ENCODE data around the gene MLLT10.
A peak's percentile ranks its signal among the peaks of the same experiment; 100 is the strongest.

MLLT10 gene

DNA sequence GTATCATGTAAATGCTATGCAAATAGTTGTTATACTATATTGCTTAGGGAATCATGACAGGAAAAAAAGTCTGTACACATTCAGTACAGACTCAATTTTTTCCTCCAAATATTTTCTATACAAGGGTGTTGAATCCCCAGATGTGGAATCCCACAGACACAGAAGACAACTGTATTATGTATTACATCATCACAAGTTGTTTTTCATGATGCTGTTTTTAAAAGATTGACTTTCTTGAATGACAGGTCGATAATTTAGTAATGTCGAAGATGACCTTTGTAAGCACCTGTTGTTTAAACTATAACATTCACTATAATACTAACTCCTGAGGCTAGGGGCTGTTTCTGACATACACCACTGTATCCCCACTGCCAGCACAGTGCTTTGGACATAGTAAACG lies 143.5 kb downstream of the MLLT10 start:
- FAIRE-seq (peak; percentile 81), DNase-seq (ENCODE audit: insufficient read length, low spot score) (no peak)
- TF ChIP-seq, protein P1, sequence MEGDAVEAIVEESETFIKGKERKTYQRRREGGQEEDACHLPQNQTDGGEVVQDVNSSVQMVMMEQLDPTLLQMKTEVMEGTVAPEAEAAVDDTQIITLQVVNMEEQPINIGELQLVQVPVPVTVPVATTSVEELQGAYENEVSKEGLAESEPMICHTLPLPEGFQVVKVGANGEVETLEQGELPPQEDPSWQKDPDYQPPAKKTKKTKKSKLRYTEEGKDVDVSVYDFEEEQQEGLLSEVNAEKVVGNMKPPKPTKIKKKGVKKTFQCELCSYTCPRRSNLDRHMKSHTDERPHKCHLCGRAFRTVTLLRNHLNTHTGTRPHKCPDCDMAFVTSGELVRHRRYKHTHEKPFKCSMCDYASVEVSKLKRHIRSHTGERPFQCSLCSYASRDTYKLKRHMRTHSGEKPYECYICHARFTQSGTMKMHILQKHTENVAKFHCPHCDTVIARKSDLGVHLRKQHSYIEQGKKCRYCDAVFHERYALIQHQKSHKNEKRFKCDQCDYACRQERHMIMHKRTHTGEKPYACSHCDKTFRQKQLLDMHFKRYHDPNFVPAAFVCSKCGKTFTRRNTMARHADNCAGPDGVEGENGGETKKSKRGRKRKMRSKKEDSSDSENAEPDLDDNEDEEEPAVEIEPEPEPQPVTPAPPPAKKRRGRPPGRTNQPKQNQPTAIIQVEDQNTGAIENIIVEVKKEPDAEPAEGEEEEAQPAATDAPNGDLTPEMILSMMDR (IDR thresholded peaks at IDR 0.05; ENCODE audit: insufficient read depth, missing control alignments) = no peak

DNA sequence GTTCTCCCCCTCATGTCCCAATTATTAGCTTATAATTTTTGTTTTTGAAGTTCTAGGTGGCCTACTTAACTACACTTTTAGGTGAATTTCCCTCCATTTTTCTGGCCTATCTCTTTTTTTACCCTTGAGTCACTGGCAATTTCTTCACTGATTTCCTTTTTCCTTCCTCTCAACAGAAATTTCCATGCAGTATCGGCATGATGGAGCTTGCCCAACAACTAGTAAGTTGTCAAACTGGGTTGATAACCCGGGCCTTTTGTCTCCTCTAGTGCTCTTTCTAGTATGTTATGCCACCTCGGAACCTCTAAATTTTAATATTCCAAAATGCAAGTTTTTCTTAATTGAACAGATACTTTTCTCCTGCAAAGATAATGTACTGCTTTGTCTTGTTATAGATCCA lies 147.1 kb downstream of the MLLT10 start:
- FAIRE-seq (no peak), DNase-seq (ENCODE audit: insufficient read length, low spot score) (no peak)
- TF ChIP-seq, protein P1 (IDR thresholded peaks at IDR 0.05; ENCODE audit: insufficient read depth, missing control alignments) = no peak

DNA sequence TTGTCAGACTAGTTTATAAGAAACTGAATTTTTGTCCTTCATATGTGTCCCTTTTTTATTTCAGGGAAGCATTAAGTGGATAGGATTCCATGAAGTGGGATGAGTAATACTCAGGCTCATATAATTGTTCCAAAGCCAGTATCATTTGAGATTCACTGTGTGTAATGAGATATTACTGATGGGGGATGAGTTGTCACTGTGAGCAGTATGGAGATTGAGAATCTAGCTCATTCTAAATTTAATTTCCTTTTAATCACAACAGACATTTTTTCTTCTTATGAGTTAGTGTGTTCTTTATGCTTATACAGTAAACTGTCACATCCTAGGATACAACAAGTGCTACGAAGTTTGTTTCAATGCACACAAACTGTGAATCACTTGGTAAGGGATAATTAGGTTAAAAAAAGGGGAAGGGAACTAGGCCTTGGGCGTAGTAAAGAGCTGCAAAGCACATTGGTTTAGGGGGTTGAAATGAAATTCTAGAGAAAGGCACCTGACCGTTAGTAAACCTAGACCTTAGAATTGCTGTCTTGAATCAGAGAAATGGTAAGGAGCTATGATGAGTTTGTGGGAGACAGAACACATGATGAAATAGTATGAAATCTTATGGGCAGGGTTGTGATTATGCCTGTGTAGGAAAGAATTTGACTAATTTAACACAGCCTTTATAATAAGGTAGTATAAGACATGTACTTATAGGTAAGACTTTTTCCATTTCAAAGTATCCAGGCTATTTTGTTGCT lies 153.4 kb downstream of the MLLT10 start:
- TF ChIP-seq, protein P1 (IDR thresholded peaks at IDR 0.05; ENCODE audit: insufficient read depth, missing control alignments) = no peak
- DNase-seq (ENCODE audit: insufficient read length, low spot score) = no peak
- no peak for FAIRE-seq

DNA sequence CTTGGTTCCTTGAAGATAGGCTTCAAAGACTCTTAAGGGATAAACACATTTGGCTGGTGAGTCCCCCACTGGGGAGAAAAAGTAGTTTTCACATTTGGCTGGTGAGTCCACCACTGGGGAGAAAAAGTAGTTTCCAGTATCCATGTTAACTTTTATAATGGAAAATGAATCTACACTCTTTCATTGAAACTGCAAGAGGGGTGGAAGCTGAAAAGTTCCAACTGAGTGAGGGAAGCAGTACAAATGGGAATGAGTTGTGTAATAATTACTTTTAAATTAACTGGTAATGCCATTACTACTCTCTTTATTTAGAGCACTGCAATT lies 153.9 kb downstream of the MLLT10 start:
- FAIRE-seq (no peak), DNase-seq (ENCODE audit: insufficient read length, low spot score) (no peak)
- TF ChIP-seq, protein P1 (IDR thresholded peaks at IDR 0.05; ENCODE audit: insufficient read depth, missing control alignments) = no peak

DNA sequence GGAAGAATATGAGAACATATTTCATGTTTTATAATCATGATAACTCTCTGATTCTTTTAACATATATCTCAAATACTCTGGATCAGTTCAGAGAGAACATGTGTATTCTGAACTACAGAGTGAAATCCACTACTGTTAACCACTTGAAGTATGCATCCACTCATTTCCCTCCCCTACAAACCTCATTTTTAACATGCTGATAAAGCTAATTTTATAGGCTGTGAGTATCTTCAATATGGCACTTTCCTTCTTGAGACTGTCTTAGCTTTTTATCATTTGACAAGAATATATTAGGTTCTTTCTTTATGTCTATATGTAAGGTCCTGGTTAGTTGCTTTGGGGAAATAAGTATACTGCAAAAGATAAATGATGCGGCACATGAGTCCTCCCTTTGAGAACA lies 154.8 kb downstream of the MLLT10 start:
- TF ChIP-seq, protein P1 (IDR thresholded peaks at IDR 0.05; ENCODE audit: insufficient read depth, missing control alignments) = no peak
- FAIRE-seq (peak; percentile 38), DNase-seq (ENCODE audit: insufficient read length, low spot score) (no peak)

DNA sequence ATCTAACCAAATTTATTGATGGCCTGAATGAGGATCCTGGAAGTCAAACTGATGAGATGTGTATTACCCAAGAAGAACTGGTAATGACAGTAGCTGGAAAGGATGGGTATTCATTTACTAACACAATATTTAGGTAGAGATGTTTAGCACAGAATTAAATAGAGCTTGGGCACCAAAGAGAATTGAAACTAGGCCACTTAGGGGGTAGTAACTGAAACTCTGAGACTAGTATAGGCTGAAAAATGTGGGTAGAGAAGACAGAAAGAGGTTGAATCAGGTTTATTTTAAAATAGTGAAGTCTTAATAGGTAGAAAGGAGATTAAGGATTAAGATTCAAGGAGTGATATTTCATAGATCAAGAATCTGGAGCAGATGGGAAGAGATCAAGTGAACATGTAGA lies 155.8 kb downstream of the MLLT10 start:
- DNase-seq (ENCODE audit: insufficient read length, low spot score) (no peak), FAIRE-seq (no peak)
- TF ChIP-seq, protein P1 (IDR thresholded peaks at IDR 0.05; ENCODE audit: insufficient read depth, missing control alignments) = no peak

DNA sequence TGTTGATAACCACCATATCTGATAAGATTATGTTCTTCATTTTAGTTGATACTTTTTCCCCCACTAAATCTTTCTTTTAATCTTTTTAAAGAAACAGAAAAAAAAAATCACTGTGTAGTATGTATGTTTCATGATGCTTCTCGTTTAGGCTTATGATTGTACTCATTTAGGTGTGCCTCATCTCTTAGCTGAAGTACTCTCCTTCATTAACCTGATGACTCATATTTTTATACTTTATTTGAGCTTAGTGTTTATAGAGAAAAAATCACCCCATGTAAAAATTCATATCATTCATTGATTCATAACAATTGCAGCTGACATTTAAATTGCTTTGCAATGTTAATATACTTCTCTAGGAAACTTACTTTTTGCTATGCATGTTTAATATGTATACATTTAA lies 158.9 kb downstream of the MLLT10 start:
- DNase-seq (ENCODE audit: insufficient read length, low spot score) (no peak), FAIRE-seq (no peak)
- TF ChIP-seq, protein P1 (IDR thresholded peaks at IDR 0.05; ENCODE audit: insufficient read depth, missing control alignments) = no peak

Data from D721Med (cell line).